ENCODE results near the gene NEK6.

The NEK6 gene

DNA sequence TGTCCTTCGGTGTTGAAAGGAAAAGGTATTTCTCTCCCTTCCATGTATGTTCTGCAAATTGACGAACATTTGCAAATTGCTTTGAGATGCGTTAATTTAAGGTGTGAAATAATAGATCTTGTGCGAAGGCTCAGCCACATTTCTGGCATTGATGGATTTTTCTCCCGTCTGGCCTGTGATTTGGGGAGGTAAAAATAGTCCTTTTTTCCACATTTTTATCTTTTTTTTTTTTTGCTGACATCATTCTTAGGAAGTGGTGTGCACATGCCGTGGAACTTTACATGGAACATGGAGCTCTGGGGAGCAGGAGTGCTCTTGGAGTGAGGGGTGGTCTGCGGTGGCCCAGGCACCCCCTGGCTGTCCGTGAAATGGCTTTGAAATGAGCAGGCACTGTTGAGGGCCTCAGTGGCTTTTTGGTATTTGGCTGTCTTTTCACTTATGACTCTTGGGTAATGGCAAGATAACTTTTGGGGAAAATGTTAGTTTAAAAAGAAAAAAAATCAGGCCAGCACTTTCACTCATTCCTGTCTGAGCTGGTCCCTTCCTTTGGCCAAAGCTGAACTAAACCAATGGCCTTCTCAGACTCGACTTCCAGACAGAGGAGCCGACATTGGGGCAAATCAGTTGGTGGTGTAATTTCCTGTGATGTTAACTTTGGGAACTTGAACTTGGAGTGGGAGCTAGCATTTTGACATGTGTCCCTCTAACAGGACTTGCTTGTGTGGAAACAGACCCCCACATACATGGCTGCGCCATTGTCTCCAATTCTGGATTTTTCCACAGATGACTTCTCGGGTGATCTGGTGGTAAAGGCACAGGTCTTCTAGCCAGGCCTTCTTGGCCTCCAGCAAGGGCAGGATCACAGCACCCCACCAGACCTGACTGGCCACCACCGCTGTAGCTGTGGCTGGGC is 4.2 kb downstream of the NEK6 start:
- H3K4me1 Mint-ChIP-seq = peaks cover 63% of the 10 kb centered on the region
- H3K9me3 Mint-ChIP-seq = no peaks in the 10 kb centered on the region
- H3K4me3 Mint-ChIP-seq = peak overlapping the region in 2 of 3 experiments; percentile 13 to 42
- H3K27ac Mint-ChIP-seq = peak overlapping the region; percentile 47 to 83 (median 75)
- TF ChIP-seq, protein P1, sequence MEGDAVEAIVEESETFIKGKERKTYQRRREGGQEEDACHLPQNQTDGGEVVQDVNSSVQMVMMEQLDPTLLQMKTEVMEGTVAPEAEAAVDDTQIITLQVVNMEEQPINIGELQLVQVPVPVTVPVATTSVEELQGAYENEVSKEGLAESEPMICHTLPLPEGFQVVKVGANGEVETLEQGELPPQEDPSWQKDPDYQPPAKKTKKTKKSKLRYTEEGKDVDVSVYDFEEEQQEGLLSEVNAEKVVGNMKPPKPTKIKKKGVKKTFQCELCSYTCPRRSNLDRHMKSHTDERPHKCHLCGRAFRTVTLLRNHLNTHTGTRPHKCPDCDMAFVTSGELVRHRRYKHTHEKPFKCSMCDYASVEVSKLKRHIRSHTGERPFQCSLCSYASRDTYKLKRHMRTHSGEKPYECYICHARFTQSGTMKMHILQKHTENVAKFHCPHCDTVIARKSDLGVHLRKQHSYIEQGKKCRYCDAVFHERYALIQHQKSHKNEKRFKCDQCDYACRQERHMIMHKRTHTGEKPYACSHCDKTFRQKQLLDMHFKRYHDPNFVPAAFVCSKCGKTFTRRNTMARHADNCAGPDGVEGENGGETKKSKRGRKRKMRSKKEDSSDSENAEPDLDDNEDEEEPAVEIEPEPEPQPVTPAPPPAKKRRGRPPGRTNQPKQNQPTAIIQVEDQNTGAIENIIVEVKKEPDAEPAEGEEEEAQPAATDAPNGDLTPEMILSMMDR (IDR thresholded peaks at IDR 0.05; ENCODE audit: unreplicated experiment in 3 of 3) = no peak
- no peaks in the 10 kb centered on the region for H3K36me3 Mint-ChIP-seq (ENCODE audit: low read depth)
- H3K27me3 Mint-ChIP-seq (ENCODE audit: low read depth) = no peaks in the 10 kb centered on the region

DNA sequence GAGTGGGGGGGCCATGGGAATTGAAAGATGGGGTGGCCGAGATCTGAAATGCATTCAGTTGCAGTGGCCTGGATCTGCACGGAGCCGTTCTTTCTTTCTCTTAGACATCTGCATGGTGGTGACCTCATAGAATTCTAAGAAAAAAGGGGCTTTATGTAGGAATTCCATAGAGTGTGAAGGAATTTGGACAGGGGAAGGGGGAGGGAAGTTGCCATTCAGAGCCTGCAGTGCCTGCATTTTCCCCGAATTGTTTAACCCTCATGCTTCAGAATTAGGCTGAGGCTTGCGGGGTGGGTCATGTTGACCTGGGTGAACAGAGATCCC is 4.9 kb downstream of the NEK6 start:
- H3K27me3 Mint-ChIP-seq (ENCODE audit: low read depth) = no peaks in the 10 kb centered on the region
- H3K9me3 Mint-ChIP-seq = no peaks in the 10 kb centered on the region
- peak overlapping the region; percentile 40 to 83 (median 47) for H3K27ac Mint-ChIP-seq
- H3K4me3 Mint-ChIP-seq = peak overlapping the region in 1 of 3 experiments; percentile 42
- TF ChIP-seq, protein P1 (IDR thresholded peaks at IDR 0.05; ENCODE audit: unreplicated experiment in 3 of 3) = no peak
- H3K36me3 Mint-ChIP-seq (ENCODE audit: low read depth) = no peaks in the 10 kb centered on the region
- H3K4me1 Mint-ChIP-seq = peaks cover 68% of the 10 kb centered on the region

DNA sequence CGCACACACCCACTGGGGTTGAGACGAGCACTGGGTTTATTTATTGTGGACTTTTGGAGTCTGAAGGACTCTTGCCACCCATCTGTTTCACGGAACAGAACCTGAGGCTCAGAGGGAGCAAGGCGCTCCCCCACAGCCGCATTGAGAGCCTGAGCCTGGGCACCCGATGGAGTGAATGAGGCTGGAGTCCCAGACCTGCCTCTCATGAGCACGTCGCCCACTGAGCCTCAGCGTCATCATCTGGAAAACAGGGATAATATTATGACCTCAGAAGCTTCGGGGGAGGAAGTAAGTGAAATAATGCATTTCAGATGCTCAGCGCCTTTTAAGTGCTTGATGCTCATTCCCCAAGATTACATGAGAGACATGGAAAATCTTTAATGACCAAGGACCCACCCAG is 5.5 kb downstream of the NEK6 start:
- Mint-ChIP-seq H3K9me3 (no peaks in the 10 kb centered on the region), H3K4me1 (peaks cover 67% of the 10 kb centered on the region), H3K4me3 (no peak overlapping the region), H3K27me3 (ENCODE audit: low read depth) (no peaks in the 10 kb centered on the region), H3K27ac (no peak overlapping the region), H3K36me3 (ENCODE audit: low read depth) (no peaks in the 10 kb centered on the region)
- TF ChIP-seq, protein P1 (IDR thresholded peaks at IDR 0.05; ENCODE audit: unreplicated experiment in 3 of 3) = no peak

DNA sequence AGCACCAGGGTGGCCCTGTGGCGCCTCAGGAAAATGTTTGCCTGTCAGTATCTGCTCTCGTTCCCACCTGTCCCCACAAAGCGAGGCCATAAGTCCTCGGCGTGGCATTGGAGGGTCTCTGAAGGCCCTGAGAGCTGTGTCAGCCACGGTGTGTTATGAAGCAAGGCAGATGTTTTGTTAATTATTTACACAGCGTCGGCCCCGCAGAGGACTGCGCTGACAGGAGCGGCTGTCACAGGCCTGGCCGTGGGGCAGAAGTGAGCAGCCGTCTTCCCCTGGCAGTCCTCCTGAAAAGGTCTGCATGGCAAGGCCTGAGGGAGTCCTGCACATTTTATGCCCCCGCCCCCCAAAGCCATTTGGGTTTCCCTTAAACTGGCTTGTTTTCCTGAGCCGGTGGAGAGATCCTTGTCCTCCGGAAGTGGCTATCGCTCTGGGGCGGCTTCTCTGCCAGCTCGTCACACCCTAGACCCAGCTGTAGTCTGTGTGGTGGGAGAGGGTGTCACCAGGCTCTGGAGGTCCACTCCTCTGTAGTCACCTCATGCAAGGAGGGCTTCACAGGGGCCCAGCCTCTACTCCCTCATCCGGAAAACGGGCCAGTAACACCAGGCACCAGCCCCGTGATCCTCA is 6.2 kb downstream of the NEK6 start:
- H3K4me3 Mint-ChIP-seq = no peak overlapping the region
- TF ChIP-seq, protein P1 (IDR thresholded peaks at IDR 0.05; ENCODE audit: unreplicated experiment in 3 of 3) = no peak
- H3K4me1 Mint-ChIP-seq = peaks cover 65% of the 10 kb centered on the region
- no peaks in the 10 kb centered on the region for H3K9me3 Mint-ChIP-seq
- H3K27ac Mint-ChIP-seq = peak overlapping the region in 2 of 3 experiments; percentile 22
- no peaks in the 10 kb centered on the region for H3K36me3 Mint-ChIP-seq (ENCODE audit: low read depth)
- H3K27me3 Mint-ChIP-seq (ENCODE audit: low read depth) = no peaks in the 10 kb centered on the region

DNA sequence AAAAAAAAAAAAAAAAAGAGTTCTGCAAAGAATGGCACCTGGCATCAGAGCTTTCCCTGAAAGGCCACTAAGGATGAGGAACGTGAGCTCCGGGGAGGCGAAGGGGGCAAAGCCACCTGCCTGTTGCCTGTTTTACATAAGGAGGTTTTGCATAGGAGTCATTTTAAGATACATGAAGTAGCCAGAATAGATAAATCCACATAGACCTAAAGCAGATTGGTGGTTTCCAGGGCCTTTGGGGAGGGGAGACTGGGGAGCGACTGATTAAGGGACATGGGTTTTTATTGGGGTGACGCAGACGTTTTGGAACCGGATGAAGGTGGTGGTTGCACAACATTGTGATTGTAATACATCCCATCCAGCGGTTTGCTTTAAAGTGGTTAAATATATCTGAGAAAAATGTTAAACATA is 7.1 kb downstream of the NEK6 start:
- no peaks in the 10 kb centered on the region for H3K36me3 Mint-ChIP-seq (ENCODE audit: low read depth)
- TF ChIP-seq, protein P1 (IDR thresholded peaks at IDR 0.05; ENCODE audit: unreplicated experiment in 3 of 3) = no peak
- no peak overlapping the region for H3K4me3 Mint-ChIP-seq
- H3K27me3 Mint-ChIP-seq (ENCODE audit: low read depth) = no peaks in the 10 kb centered on the region
- no peaks in the 10 kb centered on the region for H3K9me3 Mint-ChIP-seq
- H3K27ac Mint-ChIP-seq = peak overlapping the region in 1 of 3 experiments; percentile 62
- peaks cover 56% of the 10 kb centered on the region for H3K4me1 Mint-ChIP-seq
